Measurements from ENCODE around the gene WDR33. TPM values are rescaled to one million over a fixed set of nuclear protein-coding genes. Genes with fewer than 3 reads are reported as not detected.

The WDR33 gene
- total and polyA plus RNA-seq, 5 donors from 2014 or later: 31.5 to 71.4 (median 36.3) TPM

- Mint-ChIP-seq H3K36me3 (no peaks in the 10 kb centered on the region), H3K9me3 (peaks cover 0 to 2% (median 0%) of the 10 kb centered on the region in 7 donors), H3K4me1 (no peaks in the 10 kb centered on the region), H3K27me3 (peaks cover 6% of the 10 kb centered on the region), H3K27ac (peak overlapping the region in 1 of 3 donors; percentile 25), H3K4me3 (no peak overlapping the region)
- Histone ChIP-seq H3K9me3 (ENCODE audit: control insufficient read depth in 2 of 2, low read length in 2 of 2) (no peaks in the 10 kb centered on the region), H3K4me3 (ENCODE audit: low read depth, low read length) (no peak overlapping the region), H3K36me3 (ENCODE audit: control insufficient read depth, insufficient read depth, low read length) (no peaks in the 10 kb centered on the region), H3K27ac (ENCODE audit: insufficient read depth, low read length, poor library complexity, severe bottlenecking) (no peak overlapping the region), H3K4me1 (ENCODE audit: control insufficient read depth, insufficient read depth, low read length, poor library complexity, severe bottlenecking) (no peaks in the 10 kb centered on the region), H3K27me3 (ENCODE audit: control insufficient read depth, insufficient read depth, low read length) (peaks cover 2% of the 10 kb centered on the region)
- DNase-seq (no peak), ATAC-seq (ENCODE audit: low read depth in 2 of 2) (no peak)
Observed at GRCh38 chr2:127656569-127657231, 154.3 kb downstream of the WDR33 start.

GRCh38 chr2:127655209-127656073 is 155.5 kb downstream of the WDR33 start:
- Histone ChIP-seq H3K4me3 (ENCODE audit: low read depth, low read length) (no peak overlapping the region), H3K9me3 (ENCODE audit: control insufficient read depth in 2 of 2, low read length in 2 of 2) (no peaks in the 10 kb centered on the region), H3K36me3 (ENCODE audit: control insufficient read depth, insufficient read depth, low read length) (no peaks in the 10 kb centered on the region), H3K27me3 (ENCODE audit: control insufficient read depth, insufficient read depth, low read length) (no peaks in the 10 kb centered on the region), H3K27ac (ENCODE audit: insufficient read depth, low read length, poor library complexity, severe bottlenecking) (no peak overlapping the region), H3K4me1 (ENCODE audit: control insufficient read depth, insufficient read depth, low read length, poor library complexity, severe bottlenecking) (no peaks in the 10 kb centered on the region)
- H3K36me3 Mint-ChIP-seq: no peaks in the 10 kb centered on the region
- H3K27ac Mint-ChIP-seq: no peak overlapping the region
- no peaks in the 10 kb centered on the region for H3K4me1 Mint-ChIP-seq
- H3K4me3 Mint-ChIP-seq: no peak overlapping the region
- H3K9me3 Mint-ChIP-seq: peaks cover 0 to 2% (median 0%) of the 10 kb centered on the region in 7 donors
- DNase-seq (no peak), ATAC-seq (ENCODE audit: low read depth in 2 of 2) (no peak)
- no peaks in the 10 kb centered on the region for H3K27me3 Mint-ChIP-seq

GRCh38 chr2:127654838-127655175 is 156.2 kb downstream of the WDR33 start:
- Histone ChIP-seq H3K27me3 (ENCODE audit: control insufficient read depth, insufficient read depth, low read length) (no peaks in the 10 kb centered on the region), H3K4me3 (ENCODE audit: low read depth, low read length) (no peak overlapping the region), H3K27ac (ENCODE audit: insufficient read depth, low read length, poor library complexity, severe bottlenecking) (no peak overlapping the region), H3K4me1 (ENCODE audit: control insufficient read depth, insufficient read depth, low read length, poor library complexity, severe bottlenecking) (peaks cover 2% of the 10 kb centered on the region), H3K36me3 (ENCODE audit: control insufficient read depth, insufficient read depth, low read length) (no peaks in the 10 kb centered on the region), H3K9me3 (ENCODE audit: control insufficient read depth in 2 of 2, low read length in 2 of 2) (no peaks in the 10 kb centered on the region)
- peaks cover 1% of the 10 kb centered on the region for H3K27me3 Mint-ChIP-seq
- H3K4me3 Mint-ChIP-seq: no peak overlapping the region
- no peak for DNase-seq
- H3K4me1 Mint-ChIP-seq: peaks cover 0 to 1% (median under 1%) of the 10 kb centered on the region in 4 donors
- ATAC-seq (ENCODE audit: low read depth in 2 of 2): no peak
- H3K9me3 Mint-ChIP-seq: peaks cover 0 to 2% (median 0%) of the 10 kb centered on the region in 7 donors
- H3K36me3 Mint-ChIP-seq: no peaks in the 10 kb centered on the region
- H3K27ac Mint-ChIP-seq: no peak overlapping the region

- no peak overlapping the region for H3K27ac ChIP-seq (ENCODE audit: insufficient read depth, low read length, poor library complexity, severe bottlenecking)
- peaks cover 4% of the 10 kb centered on the region for H3K27me3 Mint-ChIP-seq
- H3K27ac Mint-ChIP-seq: no peak overlapping the region
- no peaks in the 10 kb centered on the region for H3K9me3 ChIP-seq (ENCODE audit: control insufficient read depth in 2 of 2, low read length in 2 of 2)
- H3K9me3 Mint-ChIP-seq: peaks cover 0 to 2% (median 0%) of the 10 kb centered on the region in 7 donors
- no peaks in the 10 kb centered on the region for H3K27me3 ChIP-seq (ENCODE audit: control insufficient read depth, insufficient read depth, low read length)
- no peaks in the 10 kb centered on the region for H3K36me3 Mint-ChIP-seq
- ATAC-seq (ENCODE audit: low read depth in 2 of 2) (no peak), DNase-seq (no peak)
- H3K36me3 ChIP-seq (ENCODE audit: control insufficient read depth, insufficient read depth, low read length): no peaks in the 10 kb centered on the region
- no peak overlapping the region for H3K4me3 Mint-ChIP-seq
- H3K4me3 ChIP-seq (ENCODE audit: low read depth, low read length): no peak overlapping the region
- peaks cover 7% of the 10 kb centered on the region for H3K4me1 ChIP-seq (ENCODE audit: control insufficient read depth, insufficient read depth, low read length, poor library complexity, severe bottlenecking)
- peaks cover 0 to 7% (median 4%) of the 10 kb centered on the region in 4 donors for H3K4me1 Mint-ChIP-seq
Observed at GRCh38 chr2:127654084-127654837, 156.7 kb downstream of the WDR33 start.

DNA sequence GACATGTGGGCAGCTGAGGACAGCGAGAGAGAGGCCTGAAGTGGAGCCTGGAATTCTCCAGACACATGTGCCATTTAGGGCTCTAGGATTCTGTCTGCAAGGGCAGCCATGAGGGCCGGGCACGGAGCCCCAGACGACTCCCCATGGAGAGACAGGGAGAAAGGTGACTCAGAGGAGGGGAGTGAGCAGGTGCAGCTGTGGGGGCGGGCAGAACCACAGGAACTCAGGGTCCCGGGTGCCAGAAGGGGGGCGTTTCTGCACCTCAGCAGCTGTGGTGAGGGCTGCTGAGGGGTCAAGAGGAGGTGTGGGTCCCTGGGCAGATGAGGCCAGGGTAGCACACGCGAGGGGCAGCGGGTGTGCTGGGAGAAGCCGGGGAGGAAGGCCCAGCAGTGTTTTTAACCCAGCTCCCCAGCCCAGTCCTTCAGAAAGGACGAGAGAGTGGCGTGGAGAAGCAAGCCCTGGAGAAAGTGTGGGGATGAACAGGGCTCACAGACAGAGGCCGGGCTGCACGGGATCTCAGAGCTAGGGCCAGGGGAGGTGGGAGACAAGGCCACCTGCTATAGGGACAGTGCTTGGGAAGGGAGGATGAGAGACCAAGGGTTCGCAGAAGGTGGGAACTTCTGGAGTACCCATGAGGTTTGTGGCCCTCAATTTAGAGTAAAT is 157.4 kb downstream of the WDR33 start:
- Histone ChIP-seq H3K4me1 (ENCODE audit: control insufficient read depth, insufficient read depth, low read length, poor library complexity, severe bottlenecking) (peaks cover 10% of the 10 kb centered on the region), H3K9me3 (ENCODE audit: control insufficient read depth in 2 of 2, low read length in 2 of 2) (no peaks in the 10 kb centered on the region), H3K27ac (ENCODE audit: insufficient read depth, low read length, poor library complexity, severe bottlenecking) (no peak overlapping the region), H3K27me3 (ENCODE audit: control insufficient read depth, insufficient read depth, low read length) (no peaks in the 10 kb centered on the region), H3K4me3 (ENCODE audit: low read depth, low read length) (no peak overlapping the region), H3K36me3 (ENCODE audit: control insufficient read depth, insufficient read depth, low read length) (no peaks in the 10 kb centered on the region)
- H3K27me3 Mint-ChIP-seq: peaks cover 4% of the 10 kb centered on the region
- H3K9me3 Mint-ChIP-seq: peaks cover 0 to 2% (median 0%) of the 10 kb centered on the region in 7 donors
- DNase-seq (no peak), ATAC-seq (ENCODE audit: low read depth in 2 of 2) (no peak)
- no peaks in the 10 kb centered on the region for H3K36me3 Mint-ChIP-seq
- H3K4me3 Mint-ChIP-seq: no peak overlapping the region
- H3K27ac Mint-ChIP-seq: no peak overlapping the region
- peaks cover 0 to 13% (median 6%) of the 10 kb centered on the region in 4 donors for H3K4me1 Mint-ChIP-seq

DNA sequence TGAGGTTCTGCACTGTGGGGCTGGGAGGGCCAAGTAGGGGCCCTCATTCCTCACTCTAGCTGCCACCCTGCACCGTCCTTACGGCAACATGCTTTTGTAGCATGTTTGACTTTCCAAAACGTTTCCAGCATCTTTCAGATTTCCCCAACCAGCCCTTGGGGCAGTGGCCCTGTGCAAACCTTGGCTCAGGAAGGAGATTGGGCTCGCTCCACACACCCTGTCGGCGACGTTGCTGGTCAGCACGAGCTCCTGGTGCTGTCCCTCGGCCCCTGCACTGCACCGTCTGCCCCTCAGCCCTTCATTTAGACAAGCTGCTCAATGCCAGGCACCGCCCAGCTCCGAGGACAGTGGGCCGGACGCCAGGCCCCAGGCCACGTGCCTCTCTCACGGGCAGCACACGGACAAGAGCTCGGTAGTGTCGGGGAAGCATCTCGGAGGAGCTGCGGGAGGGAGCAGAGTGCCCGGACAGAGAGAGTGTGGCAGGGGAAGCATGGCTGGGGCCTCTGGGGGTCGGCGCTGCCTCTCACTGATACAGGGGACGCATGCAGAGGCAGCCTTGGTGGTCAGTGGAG is 158.1 kb downstream of the WDR33 start:
- no peak overlapping the region for H3K27ac ChIP-seq (ENCODE audit: insufficient read depth, low read length, poor library complexity, severe bottlenecking)
- H3K4me1 ChIP-seq (ENCODE audit: control insufficient read depth, insufficient read depth, low read length, poor library complexity, severe bottlenecking): peaks cover 10% of the 10 kb centered on the region
- H3K4me3 ChIP-seq (ENCODE audit: low read depth, low read length): no peak overlapping the region
- no peak for ATAC-seq (ENCODE audit: low read depth in 2 of 2)
- peaks cover 0 to 2% (median 0%) of the 10 kb centered on the region in 7 donors for H3K9me3 Mint-ChIP-seq
- no peaks in the 10 kb centered on the region for H3K36me3 Mint-ChIP-seq
- DNase-seq: no peak
- H3K36me3 ChIP-seq (ENCODE audit: control insufficient read depth, insufficient read depth, low read length): no peaks in the 10 kb centered on the region
- H3K4me3 Mint-ChIP-seq: no peak overlapping the region
- no peaks in the 10 kb centered on the region for H3K9me3 ChIP-seq (ENCODE audit: control insufficient read depth in 2 of 2, low read length in 2 of 2)
- peaks cover 9% of the 10 kb centered on the region for H3K27me3 Mint-ChIP-seq
- no peak overlapping the region for H3K27ac Mint-ChIP-seq
- no peaks in the 10 kb centered on the region for H3K27me3 ChIP-seq (ENCODE audit: control insufficient read depth, insufficient read depth, low read length)
- H3K4me1 Mint-ChIP-seq: peaks cover 0 to 19% (median 9%) of the 10 kb centered on the region in 4 donors

- peak overlapping the region in 1 of 3 donors; percentile 53 for H3K27ac Mint-ChIP-seq
- ATAC-seq (ENCODE audit: low read depth in 2 of 2): no peak
- Histone ChIP-seq H3K9me3 (ENCODE audit: control insufficient read depth in 2 of 2, low read length in 2 of 2) (no peaks in the 10 kb centered on the region), H3K36me3 (ENCODE audit: control insufficient read depth, insufficient read depth, low read length) (no peaks in the 10 kb centered on the region), H3K27me3 (ENCODE audit: control insufficient read depth, insufficient read depth, low read length) (no peaks in the 10 kb centered on the region), H3K4me1 (ENCODE audit: control insufficient read depth, insufficient read depth, low read length, poor library complexity, severe bottlenecking) (peaks cover 10% of the 10 kb centered on the region), H3K4me3 (ENCODE audit: low read depth, low read length) (no peak overlapping the region), H3K27ac (ENCODE audit: insufficient read depth, low read length, poor library complexity, severe bottlenecking) (no peak overlapping the region)
- no peaks in the 10 kb centered on the region for H3K36me3 Mint-ChIP-seq
- H3K9me3 Mint-ChIP-seq: peaks cover 0 to 2% (median 0%) of the 10 kb centered on the region in 7 donors
- H3K4me3 Mint-ChIP-seq: no peak overlapping the region
- H3K27me3 Mint-ChIP-seq: peaks cover 12% of the 10 kb centered on the region
- peaks cover 0 to 24% (median 10%) of the 10 kb centered on the region in 4 donors for H3K4me1 Mint-ChIP-seq
- no peak for DNase-seq
Observed at GRCh38 chr2:127651971-127652550, 158.9 kb downstream of the WDR33 start.
